H9 (cell line): ENCODE data around the gene ETDA. TPM values are rescaled to one million over a fixed set of nuclear protein-coding genes. Genes with fewer than 3 reads are reported as not detected.
A peak's percentile ranks its signal among the peaks of the same experiment; 100 is the strongest.

Experiments used
- DNase-seq: peaks from one replicate; pipeline ENCODE4 v3.0.0-alpha.2; 2017
- H2AFZ ChIP-seq: one replicate; pipeline ENCODE4 v1.6.1; 2013; ENCODE audit warnings: mild to moderate bottlenecking, low read length, control low read depth, moderate library complexity
- H2AK5ac ChIP-seq: 2 replicates; pipeline ENCODE4 v1.6.1; 2013; ENCODE audit warnings: low read length, control low read depth, mixed read lengths; ENCODE audit not compliant: insufficient read length
- H2BK120ac ChIP-seq: one replicate; pipeline ENCODE4 v1.6.1; 2013; ENCODE audit warnings: low read depth, mild to moderate bottlenecking, low read length, control low read depth, inconsistent platforms; ENCODE audit not compliant: poor library complexity, severe bottlenecking
- H2BK12ac ChIP-seq: 2 replicates; pipeline ENCODE4 v1.6.1; 2013; ENCODE audit warnings: low read length, control low read depth, mixed read lengths, low read depth; ENCODE audit not compliant: insufficient read length
- H2BK15ac ChIP-seq: 2 replicates; pipeline ENCODE4 v1.6.1; 2013; ENCODE audit warnings: low read depth, low read length, control low read depth
- H2BK20ac ChIP-seq: one replicate; pipeline ENCODE4 v1.6.1; 2013; ENCODE audit warnings: low read depth, mild to moderate bottlenecking, low read length, control low read depth, inconsistent platforms; ENCODE audit not compliant: poor library complexity, severe bottlenecking
- H2BK5ac ChIP-seq: 2 replicates; pipeline ENCODE4 v1.6.1; 2013; ENCODE audit warnings: low read length, control low read depth, mixed read lengths; ENCODE audit not compliant: insufficient read length
- H3K14ac ChIP-seq: 2 replicates; pipeline ENCODE4 v1.6.1; 2013; ENCODE audit warnings: low read length, control low read depth; ENCODE audit not compliant: insufficient read depth
- H3K18ac ChIP-seq: 2 replicates; pipeline ENCODE4 v1.6.1; 2013; ENCODE audit warnings: low read depth, mild to moderate bottlenecking, mixed read lengths, low read length, control low read depth; ENCODE audit not compliant: insufficient read length
- H3K23ac ChIP-seq: 2 replicates; pipeline ENCODE4 v1.6.1; 2013; ENCODE audit warnings: low read length, control low read depth, mixed read lengths, low read depth; ENCODE audit not compliant: insufficient read length
- H3K23me2 ChIP-seq: 2 replicates; pipeline ENCODE4 v1.6.1; 2013; ENCODE audit warnings: low read depth, mild to moderate bottlenecking, mixed read lengths, low read length, control low read depth; ENCODE audit not compliant: insufficient read length, poor library complexity, severe bottlenecking
- H3K27ac ChIP-seq: 2 replicates; pipeline ENCODE4 v1.5.1; 2013; ENCODE audit warnings: low read length, control low read depth, mixed read lengths, low read depth; ENCODE audit not compliant: insufficient read length
- H3K27me3 ChIP-seq: 2 replicates; pipeline ENCODE4 v1.6.1; 2013; ENCODE audit warnings: low read length, control low read depth, inconsistent platforms; ENCODE audit not compliant: insufficient read depth
- H3K4ac ChIP-seq: 2 replicates; pipeline ENCODE4 v1.6.1; 2013; ENCODE audit warnings: low read depth, mild to moderate bottlenecking, control low read depth, inconsistent platforms, low read length, moderate library complexity
- H3K4me1 ChIP-seq: 2 replicates; pipeline ENCODE4 v1.6.1; 2013; ENCODE audit warnings: low read length, control low read depth, inconsistent platforms; ENCODE audit not compliant: insufficient read depth
- H3K4me2 ChIP-seq: 2 replicates; pipeline ENCODE4 v1.6.1; 2013; ENCODE audit warnings: low read length, control low read depth, mixed read lengths; ENCODE audit not compliant: insufficient read length, insufficient read depth
- H3K56ac ChIP-seq: 2 replicates; pipeline ENCODE4 v1.6.1; 2013; ENCODE audit warnings: low read depth, mild to moderate bottlenecking, mixed read lengths, low read length, control low read depth; ENCODE audit not compliant: insufficient read length
- H3K79me1 ChIP-seq: 2 replicates; pipeline ENCODE4 v1.6.1; 2013; ENCODE audit warnings: low read depth, mild to moderate bottlenecking, moderate library complexity, low read length, control low read depth, inconsistent platforms; ENCODE audit not compliant: insufficient read depth, poor library complexity, severe bottlenecking
- H3K79me2 ChIP-seq: 2 replicates; pipeline ENCODE4 v1.6.1; 2013; ENCODE audit warnings: low read length, control low read depth, inconsistent platforms; ENCODE audit not compliant: insufficient read depth
- H3K9ac ChIP-seq: 2 replicates; pipeline ENCODE4 v1.6.1; 2013; ENCODE audit warnings: low read length, control low read depth, mixed read lengths; ENCODE audit not compliant: insufficient read length; ENCODE audit errors: extremely low read depth
- H3K9me3 ChIP-seq: one replicate; pipeline ENCODE4 v1.6.1; 2013; ENCODE audit warnings: low read depth, low read length, inconsistent platforms; ENCODE audit not compliant: control insufficient read depth
- H3T11ph ChIP-seq: one replicate; pipeline ENCODE4 v1.6.1; 2013; ENCODE audit warnings: mild to moderate bottlenecking, low read length, control low read depth, inconsistent platforms
- H4K20me1 ChIP-seq: one replicate; pipeline ENCODE4 v1.6.1; 2013; ENCODE audit not compliant: control insufficient read depth, insufficient read length, insufficient read depth
- H4K5ac ChIP-seq: 2 replicates; pipeline ENCODE4 v1.6.1; 2013; ENCODE audit warnings: low read depth, mild to moderate bottlenecking, mixed read lengths, low read length, control low read depth; ENCODE audit not compliant: insufficient read length
- H4K8ac ChIP-seq: replicated peaks from 2 replicates; pipeline ENCODE4 v1.6.1; 2013; ENCODE audit warnings: low read length, control low read depth, mixed read lengths, low read depth; ENCODE audit not compliant: insufficient read length
- H4K91ac ChIP-seq: 2 replicates; pipeline ENCODE4 v1.6.1; 2013; ENCODE audit warnings: low read depth, mild to moderate bottlenecking, moderate library complexity, mixed read lengths, low read length, control low read depth; ENCODE audit not compliant: insufficient read length
- H3K27ac Mint-ChIP-seq, 3 experiments: 2 replicates in 2 of 3; 3 replicates in 1 of 3; pipeline ENCODE4 v1.8.0; 2020 to 2021; ENCODE audit warnings: mixed read lengths in 3 of 3, mild to moderate bottlenecking in 1 of 3, moderate library complexity in 1 of 3
- H3K27me3 Mint-ChIP-seq: 2 replicates; pipeline ENCODE4 v1.8.0; 2021; ENCODE audit warnings: low read depth, mild to moderate bottlenecking, moderate library complexity, mixed read lengths
- H3K36me3 Mint-ChIP-seq, 3 experiments: 2 replicates in 2 of 3; 3 replicates in 1 of 3; pipeline ENCODE4 v1.8.0; 2020 to 2021; ENCODE audit warnings: low read depth in 3 of 3, mixed read lengths in 3 of 3; ENCODE audit not compliant: insufficient read depth in 1 of 3
- H3K4me1 Mint-ChIP-seq, 2 experiments: 2 replicates each; pipeline ENCODE4 v1.8.0; 2020; ENCODE audit warnings: mixed read lengths in 2 of 2
- H3K4me3 Mint-ChIP-seq, 2 experiments: 2 replicates in 1 of 2; 3 replicates in 1 of 2; pipeline ENCODE4 v1.8.0; 2020 to 2021; ENCODE audit warnings: mild to moderate bottlenecking in 2 of 2, mixed read lengths in 2 of 2, moderate library complexity in 1 of 2
- H3K9me3 Mint-ChIP-seq, 2 experiments: 2 replicates in 1 of 2; 3 replicates in 1 of 2; pipeline ENCODE4 v1.8.0; 2020; ENCODE audit warnings: mild to moderate bottlenecking in 2 of 2, mixed read lengths in 2 of 2, moderate library complexity in 1 of 2
- CTCF ChIP-seq: fragments of 200-600 bp; sonication (generic); conservative IDR thresholded peaks from 3 replicates; pipeline ENCODE4 v1.8.0; 2021; ENCODE audit warnings: antibody characterized with exemption, mild to moderate bottlenecking
- WGBS: extraction: QIAGEN DNeasy Blood & Tissue Kit; methylation state at CpG from one replicate; pipeline ENCODE4 v1.1.7; 2013; ENCODE audit warnings: missing lambda C conversion rate, low lambda C conversion rate, mixed read lengths; ENCODE audit not compliant: insufficient read length; ENCODE audit errors: extremely low coverage; 5-methylcytosine and 5-hydroxymethylcytosine counted together
- total RNA-seq: library from RNA; stranded (reverse); gene quantifications from 2 replicates; pipeline ENCODE4 v1.2.1, GENCODE V29; 2021

Gene ETDA
- total RNA-seq, 1 experiment from 2014 or later: not detected

- no peak overlapping the region; a peak in 1 of 7 replicates for H3K27ac Mint-ChIP-seq
- Histone ChIP-seq H2BK12ac (no peak overlapping the region), H2AFZ (no peak overlapping the region)
Observed at GRCh38 chrX:135295238-135295943, 43.5 kb downstream of the ETDA start.

More at GRCh38 chrX:135295238-135295943, 43.5 kb downstream of the ETDA start:
- no peak overlapping the region for H3K4ac ChIP-seq
- no peak overlapping the region for H3K18ac ChIP-seq
- Mint-ChIP-seq H3K4me3 (peak overlapping the region; percentile 69 to 75), H3K4me1 (peaks cover 6 to 7% of the 10 kb centered on the region in 2 experiments; a peak in 3 of 4 replicates), H3K27me3 (no peaks in the 10 kb centered on the region), H3K9me3 (peaks cover 63 to 67% of the 10 kb centered on the region in 2 experiments), H3K36me3 (peaks cover 13 to 20% (median 16%) of the 10 kb centered on the region in 3 experiments; a peak in 6 of 7 replicates)
- H3K23me2 ChIP-seq: peaks cover 5% of the 10 kb centered on the region
- H3K79me1 ChIP-seq: no peaks in the 10 kb centered on the region
- no peak overlapping the region for H4K5ac ChIP-seq
- H3T11ph ChIP-seq: no peak overlapping the region
- no peak overlapping the region for H3K23ac ChIP-seq
- H2AK5ac ChIP-seq: no peak overlapping the region
- no peak overlapping the region for H3K27ac ChIP-seq
- no peak overlapping the region for H4K91ac ChIP-seq
- H3K4me1 ChIP-seq: no peaks in the 10 kb centered on the region
- no peak overlapping the region for H2BK5ac ChIP-seq
- no peak overlapping the region for H2BK120ac ChIP-seq
- H3K27me3 ChIP-seq: no peaks in the 10 kb centered on the region
- H3K14ac ChIP-seq: no peak overlapping the region; the same call in 1 of the 2 replicates
- H3K9ac ChIP-seq: peak overlapping the region; percentile 22
- peak; percentile 41; the same call in 1 of the 3 replicates for TF ChIP-seq CTCF
- no CpG with 5 or more reads among the region's 26 CpGs for whole genome bisulfite sequencing
- H3K9me3 ChIP-seq: peaks cover 22% of the 10 kb centered on the region
- H3K79me2 ChIP-seq: no peaks in the 10 kb centered on the region
- no peak overlapping the region for H2BK20ac ChIP-seq
- no peak overlapping the region for H4K8ac ChIP-seq
- no peaks in the 10 kb centered on the region for H4K20me1 ChIP-seq
- H3K4me2 ChIP-seq: peak overlapping the region; percentile 54
- H2BK15ac ChIP-seq: no peak overlapping the region
- H3K56ac ChIP-seq: no peak overlapping the region
- DNase-seq: peak; percentile 73
